HG03066 (cell line): Measurements from ENCODE around the gene NCK2.
A peak's percentile ranks its signal among the peaks of the same experiment; 100 is the strongest.

Source experiments
- ATAC-seq: cut with Tn5 transposase; IDR thresholded peaks from one replicate; pipeline ENCODE4 v1.9.1; 2021; ENCODE audit warnings: low read depth; ENCODE audit not compliant: unreplicated experiment

The NCK2 gene

GRCh38 chr2:105774781-105775337, 30.1 kb downstream of the NCK2 start:
- no peak for ATAC-seq

GRCh38 chr2:105775809-105776559, 31.3 kb downstream of the NCK2 start:
- ATAC-seq: peak; percentile 52

DNA sequence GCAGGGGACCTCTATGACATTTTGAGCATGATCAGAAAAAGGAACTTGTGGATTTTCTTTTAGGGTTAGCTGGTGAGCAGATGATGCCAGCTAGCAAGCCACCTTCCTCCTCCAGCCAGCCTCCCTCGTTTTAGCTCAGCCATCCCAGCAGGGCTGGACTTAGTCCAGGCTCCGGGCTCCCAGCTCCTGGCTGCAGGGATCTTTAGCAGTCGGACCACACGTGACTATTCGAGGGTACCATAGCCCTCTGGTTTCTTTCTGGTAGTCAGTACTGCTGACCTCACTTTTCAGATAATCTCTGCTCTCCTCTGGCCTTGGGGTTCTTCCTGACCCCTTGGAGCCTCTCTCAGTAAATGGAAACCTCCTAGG, 31.8 kb downstream of the NCK2 start:
- peak; percentile 31 for ATAC-seq

DNA sequence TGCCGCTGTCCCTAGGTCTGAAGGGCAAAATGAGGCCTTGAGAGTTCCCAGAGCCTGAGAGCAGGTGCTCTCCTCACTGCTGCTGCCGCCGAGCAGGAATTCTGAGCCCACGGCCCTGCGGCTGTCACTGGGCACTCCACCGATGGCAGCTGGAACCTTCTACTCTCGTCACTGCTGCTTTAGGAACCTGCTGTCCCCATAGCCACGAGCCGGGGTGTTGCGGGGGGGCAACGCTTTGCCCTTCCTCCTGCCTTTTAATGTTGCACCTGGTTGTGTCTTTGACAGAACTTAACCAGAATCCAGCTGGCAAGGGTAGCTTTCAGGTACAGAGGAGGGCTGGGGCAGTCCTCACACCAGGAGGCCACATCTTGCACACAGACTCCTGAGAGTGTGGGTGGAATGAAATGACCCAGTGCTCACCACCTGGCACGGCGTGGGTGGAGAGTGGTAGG, 32.3 kb downstream of the NCK2 start:
- ATAC-seq: no peak

- ATAC-seq: no peak
Measured at GRCh38 chr2:105777506-105778055, 32.9 kb downstream of the NCK2 start.

DNA sequence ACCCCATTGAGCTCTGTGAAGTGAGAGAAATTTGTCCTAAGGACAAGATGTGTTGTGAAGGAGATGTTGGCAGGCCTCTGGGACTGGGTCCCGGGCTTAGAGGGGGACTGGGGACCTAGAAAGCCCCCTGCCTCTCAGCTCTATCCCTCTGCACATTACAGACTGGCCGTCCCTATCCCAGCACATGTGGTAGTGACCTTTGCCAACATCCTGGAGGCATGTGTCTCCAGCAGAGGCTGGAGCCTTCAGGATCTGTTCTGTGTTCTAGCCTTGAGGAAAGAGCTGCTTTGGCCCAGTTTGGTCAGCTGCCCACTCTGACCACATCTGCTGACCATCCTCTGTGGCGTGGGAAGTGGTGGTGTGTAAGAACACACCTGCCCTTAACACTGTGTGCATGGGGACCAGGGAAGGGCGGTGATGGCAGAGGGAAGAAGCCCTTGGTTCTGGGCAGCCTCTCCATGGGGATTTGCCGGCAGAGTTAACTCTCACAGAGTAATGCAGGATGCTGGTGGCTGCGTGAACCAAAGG, 33.4 kb downstream of the NCK2 start:
- no peak for ATAC-seq

DNA sequence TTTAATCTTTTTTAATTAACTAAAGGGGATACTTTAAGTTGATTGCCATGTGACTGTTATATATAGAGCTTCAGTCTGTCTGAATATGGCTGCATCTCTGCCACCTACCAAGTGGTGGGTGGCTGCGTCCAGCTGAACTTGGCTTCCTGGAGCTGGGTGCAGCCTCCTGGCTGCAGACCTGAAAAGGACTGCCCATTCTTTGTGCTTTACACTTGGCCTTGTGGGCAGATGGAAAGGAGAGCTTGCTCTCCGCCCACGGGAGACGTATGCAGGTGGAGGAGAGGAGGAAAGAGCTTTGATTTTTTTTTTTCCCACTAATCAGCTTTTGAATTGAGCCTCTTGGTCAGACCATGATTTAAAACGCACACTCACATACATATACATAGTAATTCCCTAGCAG, 34.7 kb downstream of the NCK2 start:
- ATAC-seq: no peak

DNA sequence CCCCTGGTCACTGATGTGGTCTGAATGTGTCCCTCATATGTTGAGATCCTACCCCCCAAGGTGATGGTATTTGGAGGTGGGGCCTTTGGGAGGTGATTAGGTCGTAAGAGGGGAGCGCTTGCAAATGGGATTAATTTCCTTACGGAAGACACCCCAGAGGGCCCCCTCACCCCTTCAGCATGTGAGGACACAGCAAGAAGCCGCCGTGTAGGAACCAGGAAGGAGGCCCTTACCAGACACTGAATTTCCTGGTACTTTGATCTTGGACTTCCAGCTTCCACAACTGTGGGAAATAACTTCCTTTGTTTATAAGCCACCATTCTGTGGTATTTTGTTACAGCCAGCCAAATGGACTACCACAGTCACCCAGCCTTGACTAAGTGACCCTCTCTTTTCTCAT, 35.9 kb downstream of the NCK2 start:
- ATAC-seq: no peak

DNA sequence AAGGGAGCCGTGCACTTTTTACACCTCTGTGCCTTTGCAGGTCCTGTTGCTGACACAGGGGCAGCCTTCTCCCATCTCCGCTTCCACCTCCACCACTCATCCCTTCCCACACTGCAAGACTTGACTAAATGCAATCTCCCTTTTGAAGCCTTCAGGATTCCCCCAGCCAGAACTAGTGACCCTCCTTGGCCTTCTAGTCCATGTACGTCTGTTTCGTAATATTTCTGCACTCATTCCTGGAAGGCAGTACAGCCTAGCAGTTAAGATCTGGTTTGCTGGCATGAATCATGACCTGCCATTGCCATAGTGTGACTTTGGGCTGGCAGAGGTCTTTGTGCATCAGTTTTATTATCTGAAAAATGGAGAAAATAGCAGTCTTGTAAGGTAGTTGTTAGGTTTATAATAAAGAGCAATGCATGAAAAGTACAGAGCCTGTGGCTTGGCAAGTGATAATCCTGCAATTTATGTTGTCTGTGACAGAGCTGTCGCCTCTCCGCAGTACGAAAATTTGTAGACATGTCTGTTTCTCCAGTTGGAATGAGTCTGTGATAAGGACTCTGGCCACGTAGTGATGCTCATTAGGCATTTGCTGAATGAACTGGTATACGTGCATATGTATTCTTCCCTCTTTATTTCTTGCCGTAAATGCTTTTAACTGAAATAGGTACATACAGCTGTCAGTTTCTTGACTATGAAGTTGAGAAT, 36.7 kb downstream of the NCK2 start:
- no peak for ATAC-seq

DNA sequence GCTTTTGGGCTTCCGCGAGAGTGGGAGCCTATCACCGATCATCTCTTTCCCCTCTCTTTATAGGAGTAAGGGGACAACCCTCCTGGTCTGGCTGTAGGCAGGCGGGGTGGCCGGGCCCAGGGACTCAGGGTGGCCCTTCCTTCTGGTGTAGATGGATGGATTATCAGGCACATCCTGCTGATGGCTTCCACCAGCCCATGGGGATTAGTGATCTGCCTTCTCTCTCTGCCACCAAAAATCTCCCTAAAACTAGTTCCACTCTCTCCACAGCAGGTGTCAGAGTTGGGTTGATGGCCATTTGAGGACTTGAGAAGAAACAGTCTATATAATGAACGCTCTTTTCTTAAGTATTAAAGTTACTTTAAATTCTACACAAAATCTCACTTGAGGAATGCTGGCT, 37.4 kb downstream of the NCK2 start:
- ATAC-seq: no peak

GRCh38 chr2:105782646-105783045, 37.9 kb downstream of the NCK2 start:
- no peak for ATAC-seq

GRCh38 chr2:105783151-105783738, 38.5 kb downstream of the NCK2 start:
- ATAC-seq: no peak

- no peak for ATAC-seq
Measured at GRCh38 chr2:105783972-105784371, 39.3 kb downstream of the NCK2 start.

GRCh38 chr2:105784589-105784988, 39.9 kb downstream of the NCK2 start:
- no peak for ATAC-seq

GRCh38 chr2:105785095-105785847, 40.6 kb downstream of the NCK2 start:
- no peak for ATAC-seq

DNA sequence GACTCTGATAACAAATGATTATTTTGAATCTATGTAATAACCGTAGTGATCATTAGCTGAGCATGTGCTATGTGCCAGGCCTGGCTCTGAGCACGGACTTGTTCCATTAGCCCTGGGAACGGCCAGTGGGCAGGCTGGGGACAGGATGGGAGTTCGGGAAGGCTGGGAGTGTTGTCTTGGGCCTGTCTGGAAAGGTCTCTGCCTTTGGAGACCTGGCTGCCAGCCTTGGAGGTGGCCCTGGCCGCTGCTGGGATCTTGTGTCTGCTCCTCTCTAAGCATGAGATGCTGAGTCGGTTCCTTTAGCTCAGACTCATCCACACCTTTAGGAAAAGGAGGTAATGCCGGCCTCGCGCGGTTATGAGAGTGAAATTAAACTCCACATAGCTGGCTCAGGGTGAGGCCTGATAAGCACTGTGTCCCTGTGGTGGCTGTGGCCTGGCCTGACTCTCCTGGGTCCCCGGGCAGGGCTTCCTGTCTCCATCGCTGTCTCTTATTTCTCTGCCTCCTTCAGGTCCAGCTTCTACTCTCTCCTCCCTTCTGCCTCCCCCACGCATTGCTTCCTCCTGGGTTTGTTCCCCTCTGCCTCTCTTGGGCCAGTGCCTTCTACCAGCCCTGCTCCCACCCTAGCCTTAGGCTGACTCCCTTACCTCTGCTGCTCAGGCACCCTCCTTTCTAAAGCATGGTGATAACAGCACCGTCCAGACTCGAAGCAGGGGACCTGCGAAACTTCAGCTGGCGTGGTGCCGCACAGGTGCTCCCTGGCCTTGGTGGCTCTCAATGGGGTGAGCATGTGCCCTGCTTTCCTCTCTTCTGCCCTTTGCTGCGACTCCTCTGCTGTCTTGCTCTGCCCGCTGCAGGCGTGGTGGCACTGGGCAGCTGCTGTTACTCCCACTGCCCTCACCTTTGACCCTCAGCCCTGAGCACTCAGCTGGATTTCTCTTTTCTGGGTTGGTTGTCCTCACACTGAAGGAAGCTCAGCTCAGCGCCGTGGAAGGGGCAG, 41.8 kb downstream of the NCK2 start:
- ATAC-seq: no peak

DNA sequence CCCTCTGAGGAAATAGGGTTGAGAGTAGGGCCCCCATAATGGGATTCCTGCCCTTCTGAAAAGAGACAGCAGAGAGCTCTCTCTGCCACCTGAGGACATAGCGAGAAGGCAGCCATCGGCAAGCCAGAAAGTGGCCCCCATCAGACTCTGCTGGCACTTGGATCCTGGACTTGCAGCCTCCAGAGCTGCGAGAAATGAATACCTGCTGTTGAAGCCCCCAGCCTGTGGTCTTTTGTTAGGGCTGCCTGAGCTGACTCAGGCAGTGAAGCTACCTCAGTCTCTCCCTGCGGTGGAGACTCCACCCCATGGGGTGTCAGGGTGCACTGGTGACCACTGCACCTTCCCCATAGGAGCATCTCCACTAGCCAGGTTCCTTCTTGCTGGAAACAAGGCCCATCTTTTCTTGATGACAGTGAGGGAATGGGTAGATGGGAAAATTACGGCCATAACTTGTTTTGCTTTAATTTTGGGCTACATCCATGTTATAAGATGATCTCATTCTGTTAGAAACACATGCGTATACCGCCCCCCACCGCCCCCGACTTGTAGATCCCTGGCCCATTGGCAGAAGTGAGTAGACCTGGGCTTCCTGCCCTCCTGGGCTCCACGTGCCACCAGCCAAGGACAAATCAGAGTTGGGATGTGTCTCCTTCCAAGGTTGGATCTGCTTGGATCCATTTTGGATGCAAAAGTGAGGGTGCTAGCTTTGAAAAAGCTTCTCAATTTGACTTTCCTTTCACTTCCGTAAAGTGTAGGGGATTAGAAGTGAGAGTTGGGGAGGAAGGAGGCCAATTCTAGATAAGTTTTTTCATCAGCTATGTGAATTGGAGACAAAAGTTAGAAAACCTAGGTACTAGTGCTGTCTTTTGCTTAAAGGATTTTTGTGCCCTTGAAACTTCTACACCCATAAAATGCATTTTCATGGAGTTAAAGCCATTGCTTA, 42.9 kb downstream of the NCK2 start:
- no peak for ATAC-seq
